Measurements from ENCODE around the gene CFAP74.

CFAP74 gene

DNA sequence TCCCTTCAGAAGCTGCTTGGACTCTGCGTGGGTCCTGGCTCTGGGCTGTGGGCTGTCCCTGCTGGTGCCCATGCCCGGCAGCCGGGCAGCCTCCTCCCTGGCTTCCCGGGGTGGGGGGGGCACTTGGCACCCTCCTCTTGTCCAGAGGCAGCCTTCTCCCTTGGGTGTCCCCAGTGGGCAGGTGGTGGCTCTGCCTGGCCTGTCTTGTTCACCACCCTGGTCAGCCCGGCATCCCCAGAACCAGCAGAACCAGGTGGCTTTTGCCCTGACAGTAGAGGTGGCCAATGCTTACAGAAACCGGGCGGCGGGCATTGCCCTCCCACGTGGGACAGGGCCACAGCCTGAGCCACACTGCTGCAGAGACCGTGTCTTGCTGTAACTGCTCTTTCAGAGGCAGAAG lies 38.0 kb downstream of the CFAP74 start:
- H3K36me3 Mint-ChIP-seq (ENCODE audit: insufficient read depth), result no peaks in the 10 kb centered on the region
- ATAC-seq (replicated peaks; ENCODE audit: extremely low read depth, poor library complexity, severe bottlenecking) (no peak), DNase-seq (ENCODE audit: low spot score in 2 of 2) (no peak)
- H3K27me3 Mint-ChIP-seq, result peaks cover 27% of the 10 kb centered on the region
- no peak overlapping the region for H3K27ac Mint-ChIP-seq (ENCODE audit: low read depth)
- no peaks in the 10 kb centered on the region for H3K4me1 Mint-ChIP-seq
- no peak overlapping the region for H3K4me3 Mint-ChIP-seq
- H3K9me3 Mint-ChIP-seq, result no peaks in the 10 kb centered on the region

DNA sequence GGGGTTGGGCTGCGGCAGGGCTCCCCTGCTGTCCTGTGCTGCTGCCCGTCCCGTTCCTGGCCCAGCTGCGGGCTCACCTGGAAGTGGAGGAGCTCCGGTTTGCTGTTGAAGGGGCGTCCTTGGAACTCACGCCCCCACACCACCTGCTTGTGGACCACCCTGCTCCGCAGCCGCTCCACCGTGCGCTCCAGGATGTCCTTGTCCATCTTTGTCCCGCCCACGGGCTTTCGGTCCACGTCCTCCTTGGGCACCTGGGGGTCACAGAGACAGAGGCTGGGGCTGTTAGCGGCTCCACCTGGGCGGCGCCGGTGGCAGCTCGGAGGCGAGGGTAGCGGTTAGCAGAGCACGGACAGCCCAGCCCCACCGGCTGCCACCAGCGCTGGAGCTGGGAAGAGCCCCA lies 38.8 kb downstream of the CFAP74 start:
- Mint-ChIP-seq H3K4me1 (no peaks in the 10 kb centered on the region), H3K27me3 (peaks cover 34% of the 10 kb centered on the region), H3K36me3 (ENCODE audit: insufficient read depth) (no peaks in the 10 kb centered on the region), H3K27ac (ENCODE audit: low read depth) (no peak overlapping the region), H3K4me3 (no peak overlapping the region), H3K9me3 (no peaks in the 10 kb centered on the region)
- ATAC-seq (replicated peaks; ENCODE audit: extremely low read depth, poor library complexity, severe bottlenecking) (no peak), DNase-seq (ENCODE audit: low spot score in 2 of 2) (no peak)

DNA sequence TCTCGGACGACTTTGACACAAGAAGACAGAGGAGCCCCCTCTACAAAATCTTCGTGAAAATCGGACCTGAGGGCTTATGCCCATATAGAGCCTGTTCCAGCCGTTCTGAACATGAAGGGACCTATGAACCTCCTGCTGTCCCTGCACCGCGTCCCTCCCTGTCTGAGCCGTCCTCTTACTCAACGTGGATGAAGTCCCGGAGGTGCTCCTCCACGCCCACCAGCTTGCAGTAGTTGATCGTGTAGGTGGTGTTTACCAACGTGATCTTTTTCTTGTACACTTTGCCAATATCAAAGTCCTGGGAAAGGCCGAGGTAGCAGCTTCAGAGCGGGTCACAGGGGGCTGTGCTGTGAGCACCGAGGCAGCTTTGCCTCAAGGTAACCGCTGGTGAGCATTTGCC lies 40.0 kb downstream of the CFAP74 start:
- no peak overlapping the region for H3K4me3 Mint-ChIP-seq
- H3K4me1 Mint-ChIP-seq, result no peaks in the 10 kb centered on the region
- DNase-seq (ENCODE audit: low spot score in 2 of 2) (no peak), ATAC-seq (replicated peaks; ENCODE audit: extremely low read depth, poor library complexity, severe bottlenecking) (no peak)
- H3K36me3 Mint-ChIP-seq (ENCODE audit: insufficient read depth), result no peaks in the 10 kb centered on the region
- no peaks in the 10 kb centered on the region for H3K9me3 Mint-ChIP-seq
- no peak overlapping the region for H3K27ac Mint-ChIP-seq (ENCODE audit: low read depth)
- peaks cover 46% of the 10 kb centered on the region for H3K27me3 Mint-ChIP-seq

DNA sequence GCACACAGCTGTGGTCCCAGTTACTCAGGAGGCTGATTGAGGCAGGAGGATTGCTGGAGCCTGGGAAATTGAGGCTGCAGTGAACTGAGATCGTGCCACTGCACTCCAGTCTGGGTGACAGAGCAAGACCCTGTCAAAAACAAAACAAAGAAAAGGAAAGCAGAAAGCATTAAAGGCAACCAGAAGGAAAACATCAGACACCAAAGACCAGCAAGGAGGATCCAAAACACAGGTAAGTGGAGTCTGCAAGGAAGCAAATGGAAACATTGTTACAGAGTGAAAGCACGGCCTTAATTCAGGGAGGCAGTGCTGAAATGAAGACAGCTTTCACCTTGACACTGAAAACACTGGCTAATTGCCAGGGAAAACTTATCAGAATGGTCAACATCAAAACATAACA lies 40.8 kb downstream of the CFAP74 start:
- no peak overlapping the region for H3K27ac Mint-ChIP-seq (ENCODE audit: low read depth)
- H3K9me3 Mint-ChIP-seq, result no peaks in the 10 kb centered on the region
- no peaks in the 10 kb centered on the region for H3K36me3 Mint-ChIP-seq (ENCODE audit: insufficient read depth)
- ATAC-seq (replicated peaks; ENCODE audit: extremely low read depth, poor library complexity, severe bottlenecking), result no peak
- peaks cover 52% of the 10 kb centered on the region for H3K27me3 Mint-ChIP-seq
- DNase-seq (ENCODE audit: low spot score in 2 of 2), result no peak
- H3K4me3 Mint-ChIP-seq, result no peak overlapping the region
- H3K4me1 Mint-ChIP-seq, result no peaks in the 10 kb centered on the region

DNA sequence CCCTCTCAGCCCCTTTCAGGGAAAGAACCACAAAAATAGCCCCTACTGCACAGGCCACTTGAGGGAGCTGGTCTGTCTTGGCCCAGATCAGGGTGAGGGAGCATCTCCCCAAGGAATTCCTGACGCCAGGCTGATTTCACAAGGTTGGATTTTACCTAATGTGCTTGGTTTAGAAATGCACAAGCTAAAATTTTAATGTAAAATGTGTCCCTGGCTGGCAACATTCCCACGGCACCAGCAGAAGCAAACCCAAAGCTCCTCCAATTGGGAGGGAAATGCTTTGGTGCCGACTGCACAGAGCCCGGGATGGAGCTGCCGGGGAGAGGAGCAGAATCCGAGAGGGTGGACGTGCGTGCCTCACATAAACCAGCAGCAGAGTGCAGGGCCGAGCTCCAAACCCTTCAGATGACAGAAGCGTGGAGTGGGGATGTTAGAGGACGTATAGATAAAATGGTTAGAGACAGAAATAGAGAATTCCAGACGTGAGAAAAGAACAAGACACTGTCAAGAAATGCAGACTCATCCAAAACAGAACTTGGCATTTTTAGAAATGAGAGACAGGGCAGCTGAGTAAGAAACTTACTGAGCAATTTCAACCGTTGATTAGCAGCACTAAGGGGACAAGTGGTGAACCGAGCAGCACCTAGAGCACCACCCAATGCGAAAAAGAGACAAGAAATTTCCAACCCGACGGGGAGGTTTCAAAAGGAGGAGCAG lies 42.9 kb downstream of the CFAP74 start:
- no peaks in the 10 kb centered on the region for H3K9me3 Mint-ChIP-seq
- H3K36me3 Mint-ChIP-seq (ENCODE audit: insufficient read depth), result no peaks in the 10 kb centered on the region
- H3K27ac Mint-ChIP-seq (ENCODE audit: low read depth), result no peak overlapping the region
- no peak for DNase-seq (ENCODE audit: low spot score in 2 of 2)
- no peak overlapping the region for H3K4me3 Mint-ChIP-seq
- no peaks in the 10 kb centered on the region for H3K4me1 Mint-ChIP-seq
- no peak for ATAC-seq (replicated peaks; ENCODE audit: extremely low read depth, poor library complexity, severe bottlenecking)
- H3K27me3 Mint-ChIP-seq, result peaks cover 52% of the 10 kb centered on the region

DNA sequence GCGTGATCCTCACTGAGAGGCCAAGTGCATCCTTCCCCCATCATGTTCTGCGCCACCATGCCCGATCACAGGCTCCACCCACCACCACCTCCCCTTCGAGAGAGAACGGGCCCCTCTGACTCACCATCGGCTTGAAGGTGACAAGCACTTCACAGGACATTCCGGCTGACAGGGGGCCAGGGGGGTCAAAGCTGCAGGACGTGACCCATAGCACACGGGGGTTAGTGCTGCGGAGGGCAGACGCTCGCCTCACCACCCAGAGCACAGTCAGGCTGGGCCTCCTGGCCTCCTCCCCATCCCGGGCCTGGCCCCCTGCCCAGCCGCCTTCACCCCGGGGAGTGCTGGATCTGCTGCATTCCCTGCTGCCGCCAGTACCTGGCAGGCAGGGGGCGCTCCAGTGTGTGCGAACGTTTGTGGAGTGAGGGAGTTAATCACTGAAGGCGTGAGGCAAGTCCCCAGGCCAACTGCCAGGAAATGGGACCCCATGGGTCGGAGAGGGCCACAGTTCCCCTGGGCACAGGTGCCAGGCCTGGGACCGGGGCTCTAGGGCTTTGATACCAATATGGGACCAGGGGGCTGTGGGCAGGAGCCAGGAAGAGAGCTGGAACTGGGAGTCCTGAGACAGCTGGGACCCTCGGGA lies 43.6 kb downstream of the CFAP74 start:
- H3K4me1 Mint-ChIP-seq, result peaks cover 3% of the 10 kb centered on the region
- H3K36me3 Mint-ChIP-seq (ENCODE audit: insufficient read depth), result peaks cover under 1% of the 10 kb centered on the region
- peaks cover 3% of the 10 kb centered on the region for H3K9me3 Mint-ChIP-seq
- no peak overlapping the region for H3K4me3 Mint-ChIP-seq
- no peak overlapping the region for H3K27ac Mint-ChIP-seq (ENCODE audit: low read depth)
- H3K27me3 Mint-ChIP-seq, result peaks cover 52% of the 10 kb centered on the region
- ATAC-seq (replicated peaks; ENCODE audit: extremely low read depth, poor library complexity, severe bottlenecking) (no peak), DNase-seq (ENCODE audit: low spot score in 2 of 2) (no peak)

DNA sequence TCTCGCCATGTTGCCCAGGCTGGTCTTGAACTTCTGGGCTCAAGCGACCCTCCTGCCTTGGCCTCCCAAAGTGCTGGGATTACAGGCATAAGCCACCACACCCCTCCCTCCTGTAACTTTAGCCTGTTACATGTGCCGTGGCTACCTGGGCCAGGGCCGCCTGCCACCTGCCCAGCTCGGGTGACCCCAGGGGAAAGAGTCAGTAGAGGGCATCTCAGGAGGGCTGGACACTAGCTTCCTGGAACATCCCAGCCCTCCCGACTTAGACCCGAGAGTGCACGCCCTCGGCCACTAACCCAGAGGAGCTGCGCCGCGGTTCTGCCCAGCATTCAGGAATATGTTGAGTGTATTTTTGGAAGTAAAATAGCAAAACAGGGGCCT lies 44.1 kb downstream of the CFAP74 start:
- H3K27me3 Mint-ChIP-seq, result peaks cover 52% of the 10 kb centered on the region

DNA sequence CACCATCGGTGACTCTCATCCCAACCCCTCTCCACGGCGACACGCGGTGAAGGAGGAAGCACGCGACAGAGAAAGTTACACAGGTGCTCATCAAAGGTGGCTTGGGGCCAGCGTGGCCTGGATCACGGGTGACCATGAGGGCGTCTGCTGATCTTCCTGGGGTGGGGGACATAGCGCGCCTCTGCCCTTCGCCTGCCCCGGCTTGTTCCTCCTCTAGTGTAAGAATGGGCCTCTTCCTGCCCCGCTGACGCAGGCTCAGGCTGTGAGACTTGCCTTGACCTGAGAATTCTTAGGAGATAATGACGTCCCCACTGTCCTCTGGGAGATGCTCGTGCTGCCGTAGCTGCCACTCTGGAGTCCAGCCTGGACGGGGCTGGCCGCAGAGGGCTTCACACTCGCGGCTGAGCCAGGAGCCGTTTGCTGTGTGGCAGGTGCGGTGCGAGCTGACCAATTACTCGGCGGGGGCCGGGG lies 45.5 kb downstream of the CFAP74 start:
- H3K4me3 Mint-ChIP-seq, result no peak overlapping the region
- H3K27me3 Mint-ChIP-seq, result peaks cover 51% of the 10 kb centered on the region

More for the DNA sequence above, 44.1 kb downstream of the CFAP74 start:
- Mint-ChIP-seq H3K36me3 (ENCODE audit: insufficient read depth) (peaks cover 3% of the 10 kb centered on the region), H3K9me3 (peaks cover 5% of the 10 kb centered on the region), H3K4me3 (no peak overlapping the region), H3K4me1 (peaks cover 6% of the 10 kb centered on the region), H3K27ac (ENCODE audit: low read depth) (no peak overlapping the region)
- no peak for ATAC-seq (replicated peaks; ENCODE audit: extremely low read depth, poor library complexity, severe bottlenecking)
- no peak for DNase-seq (ENCODE audit: low spot score in 2 of 2)

DNA sequence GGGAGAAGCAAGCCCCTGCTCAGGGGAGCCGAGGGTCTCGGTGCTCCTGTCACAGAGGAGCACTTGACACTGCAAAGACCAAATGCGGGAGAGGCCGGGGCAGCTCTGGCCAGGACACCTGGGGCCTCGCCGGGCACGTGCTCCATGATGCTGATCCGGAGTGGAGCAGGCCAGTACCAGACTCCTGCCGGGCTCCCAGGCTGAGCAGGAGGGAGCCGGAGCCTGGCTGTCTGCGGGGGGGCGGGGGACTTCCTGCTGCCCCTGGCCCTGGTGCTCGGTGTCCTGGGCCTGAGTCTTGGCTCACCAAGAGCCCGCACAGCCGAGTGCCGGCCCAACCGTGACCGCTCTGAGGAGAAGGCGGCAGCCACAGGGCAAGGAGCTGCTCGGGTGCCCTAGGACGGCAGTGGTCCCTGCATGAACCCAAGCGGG lies 46.0 kb downstream of the CFAP74 start:
- Mint-ChIP-seq H3K27me3 (peaks cover 46% of the 10 kb centered on the region), H3K4me3 (no peak overlapping the region), H3K9me3 (peaks cover 5% of the 10 kb centered on the region), H3K36me3 (ENCODE audit: insufficient read depth) (peaks cover 3% of the 10 kb centered on the region), H3K27ac (ENCODE audit: low read depth) (no peak overlapping the region), H3K4me1 (peaks cover 6% of the 10 kb centered on the region)
- DNase-seq (ENCODE audit: low spot score in 2 of 2) (no peak), ATAC-seq (replicated peaks; ENCODE audit: extremely low read depth, poor library complexity, severe bottlenecking) (no peak)

More for the DNA sequence above, 45.5 kb downstream of the CFAP74 start:
- peaks cover 5% of the 10 kb centered on the region for H3K9me3 Mint-ChIP-seq
- DNase-seq (ENCODE audit: low spot score in 2 of 2), result no peak
- H3K4me1 Mint-ChIP-seq, result peaks cover 6% of the 10 kb centered on the region
- H3K27ac Mint-ChIP-seq (ENCODE audit: low read depth), result no peak overlapping the region
- ATAC-seq (replicated peaks; ENCODE audit: extremely low read depth, poor library complexity, severe bottlenecking), result no peak
- peaks cover 3% of the 10 kb centered on the region for H3K36me3 Mint-ChIP-seq (ENCODE audit: insufficient read depth)

DNA sequence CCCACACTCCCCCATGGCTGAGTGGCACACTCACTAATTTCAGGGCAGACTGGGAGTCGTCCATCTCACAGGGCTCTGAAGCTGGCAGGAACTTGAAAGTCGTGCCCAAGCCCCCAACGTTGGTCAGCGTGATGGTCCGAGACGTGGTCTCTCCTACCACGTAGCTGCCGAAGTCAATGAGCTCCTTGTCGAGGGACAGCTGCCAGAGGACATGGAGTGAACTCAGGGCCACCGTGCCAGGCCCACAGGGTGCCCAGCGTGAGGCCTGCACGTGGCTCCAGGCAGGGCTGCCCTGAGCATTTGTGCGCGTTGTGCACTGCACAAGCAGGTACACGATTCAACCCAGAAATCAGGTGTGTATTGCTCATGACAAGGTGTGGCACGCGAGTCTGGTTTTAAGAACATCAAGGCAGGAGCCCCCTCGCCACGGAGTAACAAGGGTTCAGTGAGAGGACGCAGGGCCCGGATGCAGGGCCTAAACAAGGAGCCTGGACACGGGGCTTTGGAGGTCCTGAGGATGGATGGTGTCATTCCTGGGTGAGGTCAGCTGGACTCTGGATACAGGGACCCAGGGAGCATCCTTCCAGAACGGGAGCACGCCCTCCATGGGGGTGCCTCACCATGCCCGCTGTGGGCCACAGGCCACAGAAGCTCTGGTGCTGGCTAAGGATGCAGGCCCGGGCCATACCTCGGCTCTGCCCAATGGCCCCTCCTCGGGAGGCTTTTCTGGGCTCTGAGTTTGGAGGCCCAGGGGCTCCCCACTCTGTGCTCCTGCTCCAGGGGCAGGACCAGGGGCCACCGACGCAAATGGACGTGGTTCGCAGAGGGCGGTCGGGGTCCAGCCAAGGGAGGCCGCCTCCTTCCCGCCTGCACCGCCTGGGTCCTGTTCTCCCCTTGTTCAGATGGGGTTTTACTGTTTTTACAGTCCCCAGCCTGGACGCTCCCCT lies 46.7 kb downstream of the CFAP74 start:
- peaks cover 41% of the 10 kb centered on the region for H3K27me3 Mint-ChIP-seq
- no peak for ATAC-seq (replicated peaks; ENCODE audit: extremely low read depth, poor library complexity, severe bottlenecking)
- no peak for DNase-seq (ENCODE audit: low spot score in 2 of 2)

DNA sequence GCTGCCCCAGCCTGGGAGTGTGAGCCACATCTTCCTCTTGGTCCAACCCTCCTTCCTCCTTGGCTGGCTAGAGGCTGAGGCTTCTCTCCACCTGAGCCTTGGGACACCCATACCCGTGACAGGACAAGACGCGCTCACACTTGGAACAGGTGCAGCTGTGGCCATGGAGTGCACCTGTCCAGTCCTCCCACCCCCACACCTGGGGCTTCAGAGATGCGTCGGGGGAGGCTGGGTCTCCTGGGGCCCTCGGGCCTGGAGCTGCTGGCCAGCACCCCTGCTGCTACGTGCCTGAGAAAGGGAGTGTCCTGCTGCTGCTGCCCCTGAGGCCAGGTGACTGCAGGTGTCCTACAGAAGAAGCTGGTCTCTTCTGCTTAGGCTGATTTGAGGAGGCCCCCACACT lies 47.5 kb downstream of the CFAP74 start:
- ATAC-seq (replicated peaks; ENCODE audit: extremely low read depth, poor library complexity, severe bottlenecking) (no peak), DNase-seq (ENCODE audit: low spot score in 2 of 2) (no peak)
- Mint-ChIP-seq H3K4me3 (no peak overlapping the region), H3K4me1 (peaks cover 6% of the 10 kb centered on the region), H3K36me3 (ENCODE audit: insufficient read depth) (peaks cover 3% of the 10 kb centered on the region), H3K9me3 (peaks cover 5% of the 10 kb centered on the region), H3K27ac (ENCODE audit: low read depth) (no peak overlapping the region), H3K27me3 (peaks cover 41% of the 10 kb centered on the region)

More for the DNA sequence above, 46.7 kb downstream of the CFAP74 start:
- no peak overlapping the region for H3K27ac Mint-ChIP-seq (ENCODE audit: low read depth)
- peaks cover 6% of the 10 kb centered on the region for H3K4me1 Mint-ChIP-seq
- no peak overlapping the region for H3K4me3 Mint-ChIP-seq
- H3K9me3 Mint-ChIP-seq, result peaks cover 5% of the 10 kb centered on the region
- peaks cover 3% of the 10 kb centered on the region for H3K36me3 Mint-ChIP-seq (ENCODE audit: insufficient read depth)

DNA sequence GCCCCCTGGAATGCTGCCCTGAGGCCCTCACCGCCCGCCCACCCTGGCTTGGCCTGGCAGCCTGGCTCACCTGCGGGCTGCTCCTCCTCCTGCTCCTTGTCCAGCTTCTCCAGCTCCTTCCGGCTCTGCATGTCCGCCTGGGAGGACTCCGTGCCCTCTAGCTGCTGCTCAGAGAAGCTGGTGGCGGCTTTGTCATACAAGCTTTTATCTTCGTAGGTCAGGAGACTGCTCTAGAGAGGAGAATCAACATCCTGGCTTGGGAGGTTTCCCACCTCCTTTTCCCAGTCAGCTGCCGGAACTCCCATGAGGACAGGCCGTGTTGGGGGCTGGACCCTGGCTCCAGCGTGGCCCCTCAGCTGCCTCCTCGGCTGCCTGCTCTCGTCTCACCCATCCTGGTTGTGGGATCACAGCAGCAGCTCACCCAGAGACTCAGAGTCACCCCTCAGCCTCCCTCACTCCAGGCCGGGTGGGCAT lies 47.9 kb downstream of the CFAP74 start:
- ATAC-seq (replicated peaks; ENCODE audit: extremely low read depth, poor library complexity, severe bottlenecking), result no peak
- no peak overlapping the region for H3K4me3 Mint-ChIP-seq
- H3K9me3 Mint-ChIP-seq, result peaks cover 5% of the 10 kb centered on the region
- H3K36me3 Mint-ChIP-seq (ENCODE audit: insufficient read depth), result peaks cover 3% of the 10 kb centered on the region
- peaks cover 6% of the 10 kb centered on the region for H3K4me1 Mint-ChIP-seq
- H3K27ac Mint-ChIP-seq (ENCODE audit: low read depth), result no peak overlapping the region
- no peak for DNase-seq (ENCODE audit: low spot score in 2 of 2)
- H3K27me3 Mint-ChIP-seq, result peaks cover 41% of the 10 kb centered on the region

Data from central memory CD8-positive, alpha-beta T cell (primary cell).